Activated CD4-positive, alpha-beta memory T cell treated with anti-CD3 and anti-CD28 coated beads, Interleukin-2, amount 10 ng/mL, durations not matched to agents 7 days and 5 days (primary cell): ENCODE results near the gene SF3B1. TPM values are rescaled to one million over a fixed set of nuclear protein-coding genes. Genes with fewer than 3 reads are reported as not detected.
"Not testable (repeated sequence)": the region's sequence is repeated elsewhere in the genome, so short reads cannot be mapped to it uniquely, and the experiment has no call there.

ENCODE experiments used
- CTCF ChIA-PET: fragments of 350-600 bp; sonication (Branson Sonifier 250); formaldehyde crosslinking; loops from one replicate; lab custom pipeline; 2021; ENCODE audit warnings: antibody characterized with exemption, inconsistent platforms; lab: Charles Lee
- POLR2A ChIA-PET: fragments of 350-600 bp; sonication (Branson Sonifier 250); formaldehyde crosslinking; loops from one replicate; lab custom pipeline; 2021; ENCODE audit warnings: antibody characterized with exemption; lab: Charles Lee
- DNase-seq: peaks from one replicate; pipeline ENCODE4 v3.0.0-alpha.2; 2020
- H3K27ac Mint-ChIP-seq: one replicate; pipeline ENCODE4 v1.8.0; 2021; ENCODE audit warnings: mild to moderate bottlenecking, mixed read lengths
- H3K27me3 Mint-ChIP-seq: one replicate; pipeline ENCODE4 v1.8.0; 2021; ENCODE audit warnings: mixed read lengths
- H3K36me3 Mint-ChIP-seq: one replicate; pipeline ENCODE4 v1.8.0; 2021; ENCODE audit warnings: low read depth, mixed read lengths
- H3K4me1 Mint-ChIP-seq: one replicate; pipeline ENCODE4 v1.8.0; 2021; ENCODE audit warnings: mixed read lengths
- H3K4me3 Mint-ChIP-seq: one replicate; pipeline ENCODE4 v1.8.0; 2021; ENCODE audit warnings: mild to moderate bottlenecking, mixed read lengths
- H3K9me3 Mint-ChIP-seq: one replicate; pipeline ENCODE4 v1.8.0; 2021; ENCODE audit warnings: mixed read lengths
- total RNA-seq, 2 experiments: library from RNA; stranded (reverse); gene quantifications; one replicate each; pipeline ENCODE4 v1.2.3, GENCODE V29; 2021

SF3B1 gene
- 100 to 1,000 TPM; 292 to 304 TPM for total RNA-seq

- Mint-ChIP-seq H3K9me3 (no peaks in the 10 kb centered on the region), H3K4me1 (peaks cover 50% of the 10 kb centered on the region), H3K36me3 (peaks cover 35% of the 10 kb centered on the region), H3K27me3 (no peaks in the 10 kb centered on the region), H3K4me3 (peak within 1 kb of the TSS; percentile 84), H3K27ac (peak within 1 kb of the TSS; percentile 100)
- DNase-seq = peak; percentile 99
- ChIA-PET POLR2A (interaction anchor here (0.6 to 8.3 kb wide), 27 partner anchors 8 to 635 kb away, joined by 3 to 176 read pairs (median 5); partner anchors contain the start of genes COQ10B, GTF3C3, HSPD1 and HSPE1), CTCF (interaction anchor here (0.6 to 1.9 kb wide), 9 partner anchors 10 to 133 kb away, joined by 3 to 8 read pairs (median 3); partner anchors contain the start of genes COQ10B, HSPD1 and HSPE1)
Measured at GRCh38 chr2:197434541-197435513, at the start of gene SF3B1. Gene SF3B1, minus strand, starts transcription at chr2:197435028. Its CDS starts 29 bp downstream, at chr2:197434999.

GRCh38 chr2:197484248-197484647 is 49.4 kb upstream of the SF3B1 start:
- H3K4me3 Mint-ChIP-seq, DNase-seq, H3K27ac Mint-ChIP-seq, H3K4me1 Mint-ChIP-seq, H3K27me3 Mint-ChIP-seq: not testable (repeated sequence)
- Mint-ChIP-seq H3K9me3 (peaks cover 13% of the 10 kb centered on the region), H3K36me3 (peaks cover 83% of the 10 kb centered on the region)
- ChIA-PET POLR2A (interaction anchor here (1.1 to 1.9 kb wide), 2 partner anchors 9 to 14 kb away, joined by 3 to 8 read pairs; partner anchors contain the start of gene HSPD1), CTCF (interaction anchor here (0.6 to 0.7 kb wide), 2 partner anchors 63 to 317 kb away, joined by 3 to 4 read pairs; no protein-coding TSS in a partner anchor)

- ChIA-PET CTCF (no interaction called here), POLR2A (interaction anchor here (1.0 to 1.1 kb wide), 2 partner anchors 12 to 19 kb away, joined by 4 read pairs; partner anchors contain the start of gene HSPD1)
- no peaks in the 10 kb centered on the region for H3K27me3 Mint-ChIP-seq
- peaks cover 63% of the 10 kb centered on the region for H3K36me3 Mint-ChIP-seq
- no peak overlapping the region for H3K27ac Mint-ChIP-seq
- H3K4me3 Mint-ChIP-seq = no peak overlapping the region
- DNase-seq = no peak
- peaks cover 9% of the 10 kb centered on the region for H3K9me3 Mint-ChIP-seq
- peaks cover 14% of the 10 kb centered on the region for H3K4me1 Mint-ChIP-seq
Measured at GRCh38 chr2:197480165-197481036, 45.6 kb upstream of the SF3B1 start.

- no peak overlapping the region for H3K4me3 Mint-ChIP-seq
- CTCF ChIA-PET = no interaction called here
- POLR2A ChIA-PET = interaction anchor here (1.0 to 2.2 kb wide), 2 partner anchors 12 to 43 kb away, joined by 3 to 11 read pairs; partner anchors contain the start of gene SF3B1
- H3K27me3 Mint-ChIP-seq = no peaks in the 10 kb centered on the region
- peaks cover 14% of the 10 kb centered on the region for H3K4me1 Mint-ChIP-seq
- no peak for DNase-seq
- no peaks in the 10 kb centered on the region for H3K9me3 Mint-ChIP-seq
- H3K27ac Mint-ChIP-seq = no peak overlapping the region
- H3K36me3 Mint-ChIP-seq = peaks cover 60% of the 10 kb centered on the region
Measured at GRCh38 chr2:197477797-197478196, 43.0 kb upstream of the SF3B1 start.

GRCh38 chr2:197472166-197472565 is 37.3 kb upstream of the SF3B1 start:
- no peak overlapping the region for H3K27ac Mint-ChIP-seq
- H3K9me3 Mint-ChIP-seq = no peaks in the 10 kb centered on the region
- no peak overlapping the region for H3K4me3 Mint-ChIP-seq
- peaks cover 5% of the 10 kb centered on the region for H3K4me1 Mint-ChIP-seq
- H3K36me3 Mint-ChIP-seq = peaks cover 47% of the 10 kb centered on the region
- ChIA-PET POLR2A (no interaction called here), CTCF (interaction anchor here (1.5 kb wide), 1 partner anchor 66 kb away, joined by 4 read pairs; no protein-coding TSS in a partner anchor)
- H3K27me3 Mint-ChIP-seq = no peaks in the 10 kb centered on the region
- DNase-seq = no peak

GRCh38 chr2:197464175-197464574 is 29.3 kb upstream of the SF3B1 start:
- Mint-ChIP-seq H3K27me3 (no peaks in the 10 kb centered on the region), H3K27ac (no peak overlapping the region), H3K9me3 (no peaks in the 10 kb centered on the region), H3K4me3 (no peak overlapping the region), H3K36me3 (peaks cover 47% of the 10 kb centered on the region), H3K4me1 (peaks cover 10% of the 10 kb centered on the region)
- ChIA-PET POLR2A (interaction anchor here (1.2 to 2.1 kb wide), 3 partner anchors 11 to 36 kb away, joined by 3 to 7 read pairs (median 4); partner anchors contain the start of genes COQ10B, HSPD1 and HSPE1), CTCF (interaction anchor here (1.0 to 1.1 kb wide), 2 partner anchors 11 to 38 kb away, joined by 3 read pairs; partner anchors contain the start of gene COQ10B)
- no peak for DNase-seq

GRCh38 chr2:197461057-197461456 is 26.2 kb upstream of the SF3B1 start:
- Mint-ChIP-seq H3K4me1 (peaks cover 19% of the 10 kb centered on the region), H3K36me3 (peaks cover 40% of the 10 kb centered on the region), H3K9me3 (no peaks in the 10 kb centered on the region)

GRCh38 chr2:197460649-197461048 is 25.8 kb upstream of the SF3B1 start:
- no peaks in the 10 kb centered on the region for H3K27me3 Mint-ChIP-seq
- no peak for DNase-seq
- peaks cover 22% of the 10 kb centered on the region for H3K4me1 Mint-ChIP-seq
- H3K4me3 Mint-ChIP-seq = no peak overlapping the region
- no peaks in the 10 kb centered on the region for H3K9me3 Mint-ChIP-seq
- H3K27ac Mint-ChIP-seq = no peak overlapping the region
- ChIA-PET POLR2A (no interaction called here), CTCF (no interaction called here)
- peaks cover 40% of the 10 kb centered on the region for H3K36me3 Mint-ChIP-seq

More at GRCh38 chr2:197461057-197461456, 26.2 kb upstream of the SF3B1 start:
- POLR2A ChIA-PET = no interaction called here
- Mint-ChIP-seq H3K27ac (no peak overlapping the region), H3K4me3 (no peak overlapping the region), H3K27me3 (no peaks in the 10 kb centered on the region)
- CTCF ChIA-PET = no interaction called here
- DNase-seq = no peak

GRCh38 chr2:197455428-197455827 is 20.6 kb upstream of the SF3B1 start:
- Mint-ChIP-seq H3K36me3 (peaks cover 18% of the 10 kb centered on the region), H3K27ac (no peak overlapping the region), H3K4me3 (no peak overlapping the region), H3K27me3 (no peaks in the 10 kb centered on the region), H3K9me3 (no peaks in the 10 kb centered on the region), H3K4me1 (peaks cover 47% of the 10 kb centered on the region)
- DNase-seq = no peak
- CTCF ChIA-PET = no interaction called here
- POLR2A ChIA-PET = interaction anchor here (0.9 to 7.2 kb wide), 3 partner anchors 21 to 656 kb away, joined by 3 to 176 read pairs (median 24); partner anchors contain the start of genes GTF3C3, HSPD1, HSPE1 and SF3B1

GRCh38 chr2:197454923-197455322 is 20.1 kb upstream of the SF3B1 start:
- peak overlapping the region; percentile 96 for H3K4me3 Mint-ChIP-seq
- no peak for DNase-seq
- POLR2A ChIA-PET = interaction anchor here (4.9 to 7.2 kb wide), 2 partner anchors 20 to 45 kb away, joined by 24 to 176 read pairs; partner anchors contain the start of genes HSPD1, HSPE1 and SF3B1
- peak overlapping the region; percentile 99 for H3K27ac Mint-ChIP-seq
- H3K4me1 Mint-ChIP-seq = peaks cover 47% of the 10 kb centered on the region
- no peaks in the 10 kb centered on the region for H3K9me3 Mint-ChIP-seq
- peaks cover 16% of the 10 kb centered on the region for H3K36me3 Mint-ChIP-seq
- H3K27me3 Mint-ChIP-seq = no peaks in the 10 kb centered on the region
- CTCF ChIA-PET = no interaction called here

GRCh38 chr2:197453914-197454398 is 19.1 kb upstream of the SF3B1 start:
- Mint-ChIP-seq H3K36me3 (peaks cover 9% of the 10 kb centered on the region), H3K4me3 (peak overlapping the region; percentile 96), H3K27ac (peak overlapping the region; percentile 99), H3K9me3 (no peaks in the 10 kb centered on the region), H3K4me1 (peaks cover 40% of the 10 kb centered on the region), H3K27me3 (no peaks in the 10 kb centered on the region)
- no peak for DNase-seq
- ChIA-PET POLR2A (interaction anchor here (0.7 to 7.2 kb wide), 9 partner anchors 12 to 255 kb away, joined by 3 to 176 read pairs (median 7); partner anchors contain the start of genes HSPD1, HSPE1, MARS2 and MOB4), CTCF (interaction anchor here (1.2 to 1.6 kb wide), 2 partner anchors 23 to 44 kb away, joined by 3 to 5 read pairs; no protein-coding TSS in a partner anchor)
